Hepatocyte (in vitro differentiated cells): ENCODE results near the gene GSTT2. TPM values are rescaled to one million over a fixed set of nuclear protein-coding genes. Genes with fewer than 3 reads are reported as not detected.
"Not testable (repeated sequence)": the region's sequence is repeated elsewhere in the genome, so short reads cannot be mapped to it uniquely, and the experiment has no call there.

Source experiments
- DNase-seq: peaks from one replicate; pipeline ENCODE4 v3.0.0-alpha.2; 2016; ENCODE audit warnings: low spot score
- H2AFZ ChIP-seq: fragments of 200-600 bp; sonication (generic); 2 replicates; pipeline ENCODE4 v1.6.0; 2016; ENCODE audit warnings: antibody characterized with exemption, mild to moderate bottlenecking
- H3K27ac ChIP-seq: fragments of 200-600 bp; sonication (generic); 2 replicates; pipeline ENCODE4 v1.5.1; 2016; ENCODE audit warnings: mild to moderate bottlenecking
- H3K27me3 ChIP-seq: fragments of 200-600 bp; sonication (generic); 2 replicates; pipeline ENCODE4 v1.6.1; 2016
- H3K36me3 ChIP-seq: fragments of 200-600 bp; sonication (generic); replicated peaks from 2 replicates; pipeline ENCODE4 v1.5.1; 2016; ENCODE audit warnings: low read depth; ENCODE audit not compliant: insufficient read depth
- H3K4me1 ChIP-seq: fragments of 200-600 bp; sonication (generic); 2 replicates; pipeline ENCODE4 v1.5.1; 2016; ENCODE audit warnings: mild to moderate bottlenecking, moderate library complexity; ENCODE audit not compliant: insufficient read depth
- H3K4me2 ChIP-seq: fragments of 200-600 bp; sonication (generic); 2 replicates; pipeline ENCODE4 v1.6.0; 2016
- H3K4me3 ChIP-seq: fragments of 200-600 bp; sonication (generic); 2 replicates; pipeline ENCODE4 v1.5.1; 2016; ENCODE audit warnings: mild to moderate bottlenecking
- H3K79me2 ChIP-seq: fragments of 200-600 bp; sonication (generic); 2 replicates; pipeline ENCODE4 v1.6.0; 2017; ENCODE audit warnings: mild to moderate bottlenecking
- H3K9me2 ChIP-seq: fragments of 200-600 bp; sonication (generic); replicated peaks from 2 replicates; pipeline ENCODE4 v1.6.0; 2017; ENCODE audit warnings: mild to moderate bottlenecking; ENCODE audit not compliant: insufficient read depth
- H3K9me3 ChIP-seq: fragments of 200-600 bp; sonication (generic); 2 replicates; pipeline ENCODE4 v1.5.1; 2016; ENCODE audit warnings: low read depth, mild to moderate bottlenecking
- H4K20me1 ChIP-seq: fragments of 200-600 bp; sonication (generic); 2 replicates; pipeline ENCODE4 v1.6.0; 2016; ENCODE audit warnings: mild to moderate bottlenecking; ENCODE audit not compliant: insufficient read depth, poor library complexity, severe bottlenecking
- CTCF ChIP-seq: fragments of 200-600 bp; sonication (generic); IDR thresholded peaks from 2 replicates; pipeline ENCODE4 v1.5.1; 2016; ENCODE audit warnings: antibody characterized with exemption, mild to moderate bottlenecking; ENCODE audit not compliant: poor library complexity
- EZH2 ChIP-seq: fragments of 200-600 bp; sonication (generic); IDR thresholded peaks from 2 replicates; pipeline ENCODE4 v1.6.1; 2016; ENCODE audit warnings: antibody characterized with exemption, mild to moderate bottlenecking, borderline replicate concordance
- EZH2phosphoT487 ChIP-seq: fragments of 200-600 bp; sonication (generic); IDR thresholded peaks from one replicate; pipeline ENCODE4 v1.6.1; 2018; ENCODE audit warnings: antibody characterized with exemption, mild to moderate bottlenecking, low read depth, moderate library complexity; ENCODE audit not compliant: unreplicated experiment, severe bottlenecking
- WGBS: methylation state at CpG from one replicate; pipeline ENCODE4 v1.1.6; 2016; ENCODE audit warnings: low lambda C conversion rate; ENCODE audit errors: missing lambda C conversion rate; 5-methylcytosine and 5-hydroxymethylcytosine counted together
- polyA plus RNA-seq: library from polyadenylated mRNA; unstranded; fragments of >200 nt; fragmentation: Nextera tagmentation; extraction: Ambion mirVana; gene quantifications from 2 replicates; pipeline ENCODE4 v1.2.1, GENCODE V29; 2016
- total RNA-seq: library from RNA; depleted of rRNA; stranded (reverse); fragments of >200 nt; gene quantifications from 2 replicates; pipeline ENCODE4 v1.2.3, GENCODE V29; 2014

GSTT2 gene
- total and polyA plus RNA-seq, 2 experiments from 2014 or later, result not detected

GRCh38 chr22:23966568-23966967 is 13.4 kb upstream of the GSTT2 start, which contains the start of gene DDTL:
TSS of gene DDTL (plus strand) at chr22:23966888. CDS start at chr22:23966915, 27 bp downstream.
- H3K36me3 ChIP-seq, H3K79me2 ChIP-seq, H3K4me3 ChIP-seq, H3K27me3 ChIP-seq, H3K9me3 ChIP-seq, H3K27ac ChIP-seq, H3K4me1 ChIP-seq, H3K9me2 ChIP-seq, DNase-seq, H3K4me2 ChIP-seq, H2AFZ ChIP-seq, H4K20me1 ChIP-seq: not testable (repeated sequence)
- no CpG with 5 or more reads among the region's 30 CpGs for WGBS

- Histone ChIP-seq H2AFZ (no peak overlapping the region), H3K4me2 (no peak overlapping the region), H3K27ac (no peak overlapping the region), H3K27me3 (no peaks in the 10 kb centered on the region), H3K79me2 (no peaks in the 10 kb centered on the region), H3K9me2 (no peaks in the 10 kb centered on the region), H3K4me3 (no peak overlapping the region), H3K4me1 (no peaks in the 10 kb centered on the region), H3K36me3 (no peaks in the 10 kb centered on the region), H4K20me1 (peaks cover 3% of the 10 kb centered on the region), H3K9me3 (no peaks in the 10 kb centered on the region)
- no peak for DNase-seq
- WGBS, result 95% methylated on average over 3 of the region's 3 CpGs
- TF ChIP-seq EZH2 (no peak), CTCF (no peak), EZH2phosphoT487 (no peak)
These were observed 10.9 kb upstream of the GSTT2 start for GRCh38 chr22:23969071-23969470.

GRCh38 chr22:23970201-23970641 is 9.7 kb upstream of the GSTT2 start:
- no peak for DNase-seq
- no peaks in the 10 kb centered on the region for H3K79me2 ChIP-seq
- H4K20me1 ChIP-seq, result peaks cover 3% of the 10 kb centered on the region
- no peaks in the 10 kb centered on the region for H3K4me1 ChIP-seq
- H3K4me2 ChIP-seq, result no peak overlapping the region
- H3K4me3 ChIP-seq, result no peak overlapping the region
- H3K27ac ChIP-seq, result no peak overlapping the region
- H3K36me3 ChIP-seq, result no peaks in the 10 kb centered on the region
- TF ChIP-seq EZH2 (no peak), EZH2phosphoT487 (no peak), CTCF (no peak)
- WGBS, result 98% methylated on average over 5 of the region's 5 CpGs
- no peaks in the 10 kb centered on the region for H3K9me3 ChIP-seq
- H2AFZ ChIP-seq, result no peak overlapping the region
- H3K9me2 ChIP-seq, result no peaks in the 10 kb centered on the region
- no peaks in the 10 kb centered on the region for H3K27me3 ChIP-seq

GRCh38 chr22:23970816-23971486 is 9.0 kb upstream of the GSTT2 start:
- H4K20me1 ChIP-seq, result peaks cover 3% of the 10 kb centered on the region
- H3K9me2 ChIP-seq, result no peaks in the 10 kb centered on the region
- peak; percentile 2 for DNase-seq
- 92% methylated on average over 6 of the region's 6 CpGs for WGBS
- H3K79me2 ChIP-seq, result no peaks in the 10 kb centered on the region
- H3K27me3 ChIP-seq, result no peaks in the 10 kb centered on the region
- no peak overlapping the region for H2AFZ ChIP-seq
- TF ChIP-seq EZH2, result no peak
- TF ChIP-seq CTCF, result no peak
- H3K4me2 ChIP-seq, result no peak overlapping the region
- no peaks in the 10 kb centered on the region for H3K36me3 ChIP-seq
- no peaks in the 10 kb centered on the region for H3K4me1 ChIP-seq
- no peaks in the 10 kb centered on the region for H3K9me3 ChIP-seq
- no peak overlapping the region for H3K4me3 ChIP-seq
- no peak overlapping the region for H3K27ac ChIP-seq

- H3K36me3 ChIP-seq, H2AFZ ChIP-seq, DNase-seq, H3K27me3 ChIP-seq, H3K4me1 ChIP-seq, H3K4me3 ChIP-seq, H3K27ac ChIP-seq, H3K9me2 ChIP-seq, H3K79me2 ChIP-seq, H3K9me3 ChIP-seq, H3K4me2 ChIP-seq, H4K20me1 ChIP-seq: not testable (repeated sequence)
- 100% methylated on average over 2 of the region's 3 CpGs for WGBS
These were observed 8.0 kb upstream of the GSTT2 start for GRCh38 chr22:23971927-23972326.

- not testable (repeated sequence) for H3K9me2 ChIP-seq, H4K20me1 ChIP-seq, H3K36me3 ChIP-seq, DNase-seq, H3K27me3 ChIP-seq, H3K4me2 ChIP-seq, H3K4me3 ChIP-seq, H3K27ac ChIP-seq, H2AFZ ChIP-seq, H3K4me1 ChIP-seq, H3K9me3 ChIP-seq, H3K79me2 ChIP-seq
- WGBS, result no CpG with 5 or more reads among the region's 29 CpGs
These were observed 5.6 kb upstream of the GSTT2 start, which contains the start of gene DDT for GRCh38 chr22:23974345-23974744. TSS of gene DDT (minus strand) at chr22:23974441. CDS start at chr22:23974414, 27 bp downstream.
